GM23248 (cell line): ENCODE data around the gene NAALADL1. TPM values are rescaled to one million over a fixed set of nuclear protein-coding genes. Genes with fewer than 3 reads are reported as not detected.

Experiments used
- DNase-seq: peaks from one replicate; pipeline ENCODE4 v3.0.0-alpha.2; 2015
- H2AFZ ChIP-seq: fragments of 200-600 bp; sonication (generic); 2 replicates; pipeline ENCODE4 v1.6.1; 2016; ENCODE audit warnings: antibody characterized with exemption
- H3F3A ChIP-seq: fragments of 200-600 bp; sonication (generic); 2 replicates; pipeline ENCODE4 v1.6.1; 2016; ENCODE audit warnings: mild to moderate bottlenecking, antibody characterized with exemption, mixed run types; ENCODE audit not compliant: insufficient read depth
- H3K27ac ChIP-seq: fragments of 200-600 bp; sonication (generic); 2 replicates; pipeline ENCODE4 v1.5.1; 2016; ENCODE audit warnings: mild to moderate bottlenecking
- H3K27me3 ChIP-seq: fragments of 200-600 bp; sonication (generic); replicated peaks from 2 replicates; pipeline ENCODE4 v1.6.1; 2016; ENCODE audit warnings: mild to moderate bottlenecking; ENCODE audit not compliant: insufficient read depth
- H3K36me3 ChIP-seq: fragments of 200-600 bp; sonication (generic); 2 replicates; pipeline ENCODE4 v1.6.1; 2016; ENCODE audit warnings: low read depth, mild to moderate bottlenecking
- H3K4me1 ChIP-seq: fragments of 200-600 bp; sonication (generic); 2 replicates; pipeline ENCODE4 v1.6.1; 2016; ENCODE audit warnings: mild to moderate bottlenecking; ENCODE audit not compliant: insufficient read depth
- H3K4me2 ChIP-seq: fragments of 200-600 bp; sonication (generic); one replicate; pipeline ENCODE4 v1.6.1; 2016; ENCODE audit warnings: mild to moderate bottlenecking; ENCODE audit not compliant: unreplicated experiment
- H3K4me3 ChIP-seq: fragments of 200-600 bp; sonication (generic); 2 replicates; pipeline ENCODE4 v1.5.1; 2016; ENCODE audit warnings: mild to moderate bottlenecking
- H3K79me2 ChIP-seq: fragments of 200-600 bp; sonication (generic); 2 replicates; pipeline ENCODE4 v1.6.1; 2016; ENCODE audit warnings: mild to moderate bottlenecking; ENCODE audit not compliant: insufficient read depth
- H3K9ac ChIP-seq: fragments of 200-600 bp; sonication (generic); 2 replicates; pipeline ENCODE4 v1.6.1; 2016; ENCODE audit warnings: mild to moderate bottlenecking
- H3K9me2 ChIP-seq: fragments of 200-600 bp; sonication (generic); 2 replicates; pipeline ENCODE4 v1.6.1; 2016; ENCODE audit warnings: mixed run types, mild to moderate bottlenecking, moderate library complexity; ENCODE audit not compliant: insufficient read depth
- H3K9me3 ChIP-seq: fragments of 200-600 bp; sonication (generic); one replicate; pipeline ENCODE4 v1.6.1; 2017; ENCODE audit warnings: low read depth
- H4K20me1 ChIP-seq: fragments of 200-600 bp; sonication (generic); 2 replicates; pipeline ENCODE4 v1.6.0; 2016; ENCODE audit not compliant: insufficient read depth
- EZH2 ChIP-seq: fragments of 200-600 bp; sonication (generic); IDR thresholded peaks from 2 replicates; pipeline ENCODE4 v1.6.1; 2018; ENCODE audit warnings: antibody characterized with exemption, mild to moderate bottlenecking; ENCODE audit not compliant: insufficient read depth, poor library complexity, severe bottlenecking
- EZH2phosphoT487 ChIP-seq: fragments of 200-600 bp; sonication (generic); IDR thresholded peaks from 2 replicates; pipeline ENCODE4 v1.6.1; 2018; ENCODE audit warnings: antibody characterized with exemption, moderate library complexity, mild to moderate bottlenecking, low read depth; ENCODE audit not compliant: insufficient read depth
- WGBS, 2 experiments: methylation state at CpG; one replicate each; pipeline ENCODE4 v1.1.6; 2015 to 2017; ENCODE audit warnings: low lambda C conversion rate in 2 of 2, low coverage in 1 of 2; ENCODE audit errors: missing lambda C conversion rate in 2 of 2; 5-methylcytosine and 5-hydroxymethylcytosine counted together
- in situ Hi-C: fragments of 300-500 bp; cut with MboI; formaldehyde crosslinking; loops from 2 replicates; pipeline ENCODE4 v1.15.0; 2020
- polyA plus RNA-seq: library from polyadenylated mRNA; unstranded; fragments of >200 nt; fragmentation: Nextera tagmentation; extraction: Ambion mirVana; gene quantifications from 2 replicates; pipeline ENCODE4 v1.2.1, GENCODE V29; 2016
- total RNA-seq: library from RNA; depleted of rRNA; stranded (reverse); fragments of >200 nt; shearing (Covaris generic); gene quantifications from 2 replicates; pipeline ENCODE4 v1.2.3, GENCODE V29; 2014; rRNA removed

NAALADL1 gene
- 37.7 and 40.7 TPM in 2 replicates for total RNA-seq
- polyA plus RNA-seq, result 26.6 and 27.9 TPM in 2 replicates

- 53 to 64% methylated on average over 8 of the region's 8 CpGs for WGBS, 2 experiments
These were observed at the start of gene NAALADL1 for GRCh38 chr11:65058419-65059054. Gene NAALADL1 (minus strand): TSS chr11:65058553. CDS start chr11:65058521, 32 bp downstream.

GRCh38 chr11:65107751-65108468 lies 49.6 kb upstream of the NAALADL1 start:
- Histone ChIP-seq H3K4me2 (no peak overlapping the region), H4K20me1 (no peaks in the 10 kb centered on the region), H3K9ac (no peak overlapping the region), H3K79me2 (peaks cover 20% of the 10 kb centered on the region), H3K9me2 (no peaks in the 10 kb centered on the region), H3K4me1 (peaks cover 6% of the 10 kb centered on the region; the same call in 1 of the 2 replicates), H2AFZ (no peak overlapping the region), H3K27me3 (no peaks in the 10 kb centered on the region), H3K36me3 (no peaks in the 10 kb centered on the region), H3F3A (0 out of 2 replicates have a peak, but pooled peaks cover 6% of the 10 kb centered on the region), H3K9me3 (no peaks in the 10 kb centered on the region), H3K4me3 (no peak overlapping the region), H3K27ac (no peak overlapping the region)
- WGBS, 2 experiments, result 93 to 94% methylated on average over 43 to 52 of the region's 52 CpGs
- no peak for DNase-seq
- TF ChIP-seq EZH2phosphoT487, result no peak
- TF ChIP-seq EZH2, result no peak
- in situ Hi-C loops, result no loop called here

More at GRCh38 chr11:65058419-65059054, at the start of gene NAALADL1:
- H3K4me3 ChIP-seq, result no peak within 1 kb of the TSS
- no peaks in the 10 kb centered on the region for H3F3A ChIP-seq
- no peak within 1 kb of the TSS for H3K27ac ChIP-seq
- no peaks in the 10 kb centered on the region for H3K27me3 ChIP-seq
- DNase-seq, result no peak
- TF ChIP-seq EZH2phosphoT487, result no peak
- no peak for TF ChIP-seq EZH2
- no peaks in the 10 kb centered on the region for H3K4me1 ChIP-seq
- no peaks in the 10 kb centered on the region for H4K20me1 ChIP-seq
- in situ Hi-C loops, result no loop called here
- H3K9ac ChIP-seq, result no peak within 1 kb of the TSS
- H3K9me2 ChIP-seq, result no peaks in the 10 kb centered on the region
- H3K4me2 ChIP-seq, result no peak within 1 kb of the TSS
- H3K36me3 ChIP-seq, result no peaks in the 10 kb centered on the region
- H3K79me2 ChIP-seq, result no peaks in the 10 kb centered on the region
- H2AFZ ChIP-seq, result no peak within 1 kb of the TSS
- no peaks in the 10 kb centered on the region for H3K9me3 ChIP-seq

- Histone ChIP-seq H3K9ac (no peak overlapping the region), H3K4me3 (no peak overlapping the region), H2AFZ (no peak overlapping the region), H3K4me1 (peaks cover 4% of the 10 kb centered on the region; the same call in 1 of the 2 replicates), H3K27ac (no peak overlapping the region), H3K36me3 (no peaks in the 10 kb centered on the region), H3K9me3 (no peaks in the 10 kb centered on the region), H4K20me1 (no peaks in the 10 kb centered on the region), H3K4me2 (no peak overlapping the region), H3F3A (0 out of 2 replicates have a peak, but pooled peaks cover 6% of the 10 kb centered on the region), H3K9me2 (no peaks in the 10 kb centered on the region), H3K27me3 (no peaks in the 10 kb centered on the region), H3K79me2 (peaks cover 27% of the 10 kb centered on the region)
- in situ Hi-C loops, result no loop called here
- 92 to 95% methylated on average over 15 of the region's 15 CpGs for WGBS, 2 experiments
- no peak for DNase-seq
- no peak for TF ChIP-seq EZH2phosphoT487
- no peak for TF ChIP-seq EZH2
These were observed 48.7 kb upstream of the NAALADL1 start for GRCh38 chr11:65107078-65107477.

- H3K4me2 ChIP-seq, result no peak overlapping the region
- H3F3A ChIP-seq, result no peaks in the 10 kb centered on the region
- H3K79me2 ChIP-seq, result peaks cover 46% of the 10 kb centered on the region
- H3K36me3 ChIP-seq, result no peaks in the 10 kb centered on the region
- no peak overlapping the region for H3K27ac ChIP-seq
- no peaks in the 10 kb centered on the region for H3K27me3 ChIP-seq
- in situ Hi-C loops, result no loop called here
- no peaks in the 10 kb centered on the region for H3K4me1 ChIP-seq
- H3K4me3 ChIP-seq, result no peak overlapping the region
- no peaks in the 10 kb centered on the region for H4K20me1 ChIP-seq
- H3K9me2 ChIP-seq, result no peaks in the 10 kb centered on the region
- DNase-seq, result no peak
- H2AFZ ChIP-seq, result no peak overlapping the region
- TF ChIP-seq EZH2, result no peak
- TF ChIP-seq EZH2phosphoT487, result no peak
- no peaks in the 10 kb centered on the region for H3K9me3 ChIP-seq
- 75 to 83% methylated on average over 4 of the region's 4 CpGs for WGBS, 2 experiments
- H3K9ac ChIP-seq, result no peak overlapping the region
These were observed 46.3 kb upstream of the NAALADL1 start for GRCh38 chr11:65104628-65105027.
